ENCODE results near the gene RNF181.

DNA sequence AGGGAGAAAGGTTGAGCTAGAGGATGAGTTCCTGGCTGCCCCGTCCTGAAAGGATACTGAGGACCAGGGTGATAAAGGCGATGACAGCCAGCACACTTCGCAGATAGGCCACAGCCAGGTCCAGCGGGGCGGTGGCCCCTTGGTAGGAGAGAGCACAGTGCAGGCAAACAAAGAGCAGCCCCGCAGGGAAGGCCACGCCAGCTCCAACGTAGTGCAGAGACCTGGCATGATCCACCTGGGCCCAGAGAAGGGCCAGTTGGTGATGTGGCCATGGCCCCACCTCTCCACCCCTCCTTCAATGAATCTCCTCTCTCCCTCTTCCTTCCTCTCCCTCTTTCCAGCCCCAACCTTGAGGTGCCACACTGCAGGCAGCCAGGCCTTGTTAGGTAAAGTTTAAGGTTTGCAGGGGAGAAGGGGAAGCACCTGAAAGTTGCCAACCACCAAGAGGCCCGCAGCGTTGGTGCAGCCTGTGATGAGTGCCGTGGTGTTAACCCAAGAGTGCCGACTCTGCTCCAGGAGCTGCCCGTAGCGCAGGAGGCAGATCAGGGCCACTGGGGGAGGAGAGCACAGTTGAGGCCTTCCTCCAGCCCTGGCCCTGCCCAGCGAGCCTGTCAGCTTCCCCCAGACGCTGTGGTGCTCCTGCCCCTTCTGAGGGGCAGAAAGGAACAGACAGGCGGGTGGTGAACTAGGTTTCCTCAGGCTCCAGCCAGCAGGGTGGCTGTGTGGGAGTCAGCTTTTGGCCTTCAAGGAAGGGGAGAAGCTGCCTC, 4.1 kb downstream of the RNF181 start:
- TF ChIP-seq CTCF (conservative IDR thresholded peaks at IDR 0.05) (no peak), EZH2 (IDR thresholded peaks at IDR 0.05; ENCODE audit: low read depth) (no peak)
